CD4-positive, alpha-beta T cell treated with Interleukin-4 for 4 hours (primary cell): Measurements from ENCODE around the gene KRI1.
"Not testable (repeated sequence)": the region's sequence is repeated elsewhere in the genome, so short reads cannot be mapped to it uniquely, and the experiment has no call there.

Experiments
- DNase-seq: peaks from one replicate; pipeline ENCODE4 v3.0.0-alpha.2; 2020

KRI1 gene

DNA sequence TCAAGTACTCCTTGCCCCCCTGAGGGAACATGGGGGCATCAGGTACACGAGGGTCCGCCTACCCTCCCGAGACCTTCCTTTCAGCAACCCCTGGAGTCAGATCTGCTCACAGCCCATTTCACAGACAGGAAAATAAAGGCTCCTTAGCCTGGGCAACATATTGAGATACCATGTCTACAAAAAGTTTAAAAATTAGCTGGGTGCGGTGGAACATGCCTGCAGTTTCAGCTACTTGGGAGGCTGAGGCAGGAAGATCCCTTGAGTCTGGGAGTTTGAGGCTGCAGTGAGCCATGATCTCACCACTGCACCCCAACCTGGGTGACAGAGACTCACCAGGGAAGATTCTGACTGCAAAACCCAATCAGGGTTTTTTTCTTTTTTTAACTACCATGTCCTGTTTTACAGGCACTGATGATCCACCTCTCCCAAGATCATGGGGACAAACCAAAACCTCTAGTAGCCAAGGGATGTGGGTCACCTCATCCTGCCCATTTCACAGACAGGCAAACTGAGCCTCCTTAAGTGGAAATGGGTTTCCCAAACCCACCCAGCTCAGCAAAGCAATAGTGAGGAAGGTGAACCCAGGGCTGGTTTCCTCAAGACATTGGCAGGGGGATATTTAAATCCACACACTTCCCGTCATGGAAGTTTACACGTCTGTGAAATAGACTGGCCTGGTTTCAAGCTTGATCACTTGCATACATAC is 9.4 kb upstream of the KRI1 start:
- DNase-seq: no peak

DNA sequence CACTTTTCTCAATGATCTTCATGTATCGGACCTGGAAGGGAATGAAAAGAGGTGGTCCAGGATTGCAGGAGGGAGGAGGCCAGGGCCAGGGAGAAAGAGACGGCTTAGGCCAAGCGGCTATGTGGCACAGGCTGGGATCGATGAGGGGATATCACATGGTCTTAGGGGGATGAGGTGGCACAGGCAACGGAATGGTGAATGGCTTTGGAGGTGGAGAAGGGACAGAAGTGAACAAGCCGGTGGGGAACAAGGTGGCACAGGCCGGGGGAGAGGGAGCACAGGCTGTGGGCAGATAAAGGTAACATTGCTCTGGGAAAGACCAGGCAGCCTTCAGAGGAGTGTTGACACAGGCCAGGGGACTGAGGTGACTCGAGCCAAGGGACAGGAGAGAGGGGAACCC is 8.7 kb upstream of the KRI1 start:
- no peak for DNase-seq

DNA sequence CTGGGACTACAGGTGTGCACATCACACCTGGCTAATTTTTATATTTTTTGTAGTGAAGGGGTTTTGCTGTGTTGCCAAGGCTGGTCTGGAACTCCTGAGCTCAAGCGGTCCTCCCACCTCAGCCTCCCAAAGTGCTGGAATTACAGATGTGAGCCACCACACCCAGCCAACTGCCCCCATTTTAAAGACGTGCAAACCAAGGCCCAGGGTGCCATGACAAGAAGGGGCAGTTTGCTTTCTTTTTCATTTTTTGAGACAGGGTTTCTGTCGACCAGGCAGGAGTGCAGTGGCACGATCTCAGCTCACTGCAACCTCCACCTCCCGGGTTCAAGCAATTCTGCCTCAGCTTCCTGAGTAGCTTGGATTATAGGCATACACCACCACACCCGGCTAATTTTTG is 8.0 kb upstream of the KRI1 start:
- not testable (repeated sequence) for DNase-seq

DNA sequence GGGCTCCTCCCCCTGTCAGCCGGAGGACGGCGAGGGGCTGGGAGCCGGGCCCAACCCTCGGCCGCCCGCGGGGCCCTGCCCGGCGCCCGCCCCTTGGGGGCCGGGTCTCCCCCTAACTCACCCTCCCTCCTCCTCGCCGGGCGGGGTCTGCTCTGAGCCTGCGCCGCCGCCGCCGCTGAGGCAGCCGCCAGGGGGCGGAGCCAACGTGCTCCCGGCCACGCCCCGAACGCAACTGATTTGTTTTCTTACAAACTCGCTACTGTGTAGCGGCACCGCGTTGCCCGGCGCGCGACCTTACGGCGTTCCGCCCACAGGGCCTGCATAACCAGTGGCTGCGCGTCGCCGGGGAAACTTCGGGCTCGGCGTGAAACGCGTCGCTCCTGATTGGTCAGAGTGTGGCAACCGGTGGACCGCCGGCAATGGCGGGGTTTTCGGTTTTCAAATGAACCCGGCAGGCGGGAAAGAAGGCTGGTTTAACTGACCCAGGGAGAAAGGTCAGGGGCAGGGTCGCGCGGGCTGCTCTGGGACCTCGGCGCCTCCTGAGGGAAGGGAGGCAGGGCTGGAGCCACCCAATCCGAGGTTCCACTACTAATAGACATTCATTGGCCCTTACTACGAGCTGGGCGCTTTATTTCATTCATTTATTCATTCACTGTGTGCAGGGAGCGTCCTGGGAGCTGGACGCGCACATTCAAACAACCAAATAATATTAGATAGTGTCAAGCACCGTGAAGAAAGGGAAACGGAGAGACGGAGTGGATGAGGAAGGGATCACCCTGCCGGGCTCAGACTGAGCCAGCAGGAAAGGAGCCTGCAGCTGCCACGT is 3.2 kb upstream of the KRI1 start, which contains the start of gene CDKN2D:
Gene CDKN2D, minus strand, starts transcription at position 154 of the 826 bp plus-strand sequence. CDS start 326 bp downstream, outside the sequence.
- peak; percentile 100 for DNase-seq

DNA sequence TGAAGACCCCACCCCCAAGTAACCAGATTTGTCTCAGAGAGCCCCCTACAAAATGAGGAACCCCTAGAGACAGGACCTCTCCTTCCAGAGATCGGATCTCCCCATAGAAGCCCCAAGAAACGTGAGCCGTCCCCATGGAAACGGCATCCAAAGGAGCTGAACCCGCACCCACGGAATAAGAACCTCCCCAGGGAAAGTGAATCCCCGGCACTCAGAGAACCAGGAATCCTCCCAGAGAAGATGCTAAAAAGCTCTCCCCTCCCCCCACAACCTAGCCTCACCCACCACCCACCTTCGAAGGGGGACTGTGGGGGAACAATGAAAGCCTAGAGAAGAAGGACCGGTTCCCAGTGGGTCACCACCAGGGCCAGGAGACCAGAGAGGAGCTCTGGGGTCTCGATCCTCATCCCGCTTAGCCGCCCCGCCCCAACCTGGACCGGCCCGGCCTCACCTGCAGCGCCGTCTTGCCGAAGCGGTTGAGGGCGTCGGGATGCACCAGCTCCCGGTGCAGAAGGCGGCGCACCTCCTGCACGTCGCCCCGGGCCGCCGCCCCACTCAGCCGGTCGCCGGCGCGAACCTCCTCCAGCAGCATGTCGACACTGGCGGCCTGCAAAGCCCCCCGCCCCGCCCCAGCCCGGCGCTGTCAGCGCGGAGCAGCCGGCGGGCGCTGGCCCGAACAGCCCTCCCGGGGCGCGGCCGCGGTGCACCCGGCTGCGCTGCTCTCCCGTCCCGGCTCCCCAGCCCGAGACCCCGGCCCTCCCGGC is 2.4 kb upstream of the KRI1 start:
- peak; percentile 60 for DNase-seq

DNA sequence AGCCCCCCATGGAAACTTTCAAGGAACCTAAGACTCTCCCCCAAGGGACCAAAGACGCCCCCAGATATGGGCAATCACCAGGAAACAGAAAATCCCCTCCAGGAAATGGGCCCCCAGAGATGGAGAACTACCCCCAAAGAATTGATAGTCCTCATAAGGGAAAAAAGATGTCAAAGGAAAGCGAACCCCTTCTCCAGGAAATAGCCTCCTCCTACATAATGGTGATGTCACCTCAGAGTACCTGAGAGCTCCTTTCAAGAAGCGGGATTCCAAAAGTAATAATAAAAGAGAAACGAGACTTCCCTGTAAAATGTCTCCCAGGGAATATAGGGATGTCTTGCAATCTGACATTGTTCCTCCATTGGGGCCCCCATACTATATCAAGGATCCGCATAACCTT is 1.8 kb upstream of the KRI1 start:
- peak; percentile 24 for DNase-seq

DNA sequence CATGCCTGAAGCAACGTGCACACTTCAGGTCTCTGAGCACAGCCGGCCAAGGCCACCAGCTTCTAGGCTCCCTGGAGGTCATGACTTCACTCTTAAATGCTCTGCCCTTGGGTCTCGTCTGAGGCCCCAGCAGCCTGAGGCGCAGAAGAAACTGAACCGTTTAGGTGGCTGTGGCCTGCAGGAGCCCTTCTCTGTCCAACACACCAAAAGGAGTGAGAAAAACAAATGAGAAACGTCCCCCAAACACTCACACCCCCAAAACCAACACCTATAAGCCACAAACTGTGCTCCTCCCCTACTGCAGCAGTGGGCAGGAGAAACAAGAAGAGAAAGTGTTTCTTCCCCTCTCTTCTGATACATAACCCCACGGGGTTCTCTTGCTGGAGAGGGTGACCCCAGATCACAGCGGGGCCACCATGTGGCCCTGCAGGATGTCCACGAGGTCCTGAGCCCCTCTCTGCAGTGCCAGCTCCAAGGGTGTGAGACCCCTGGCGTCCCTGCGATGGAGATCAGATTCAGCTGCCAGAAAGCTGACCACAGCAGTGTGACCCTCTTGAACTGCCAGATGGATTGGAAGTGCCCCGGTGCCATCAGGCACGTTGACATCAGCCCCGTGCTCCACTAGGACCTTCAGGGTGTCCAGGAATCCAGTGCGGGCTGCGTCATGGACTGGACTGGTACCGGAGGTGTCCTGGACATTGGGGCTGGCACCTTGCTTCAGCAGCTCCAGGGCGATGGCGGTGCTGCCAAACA is 1.0 kb upstream of the KRI1 start:
- DNase-seq: peak; percentile 83

DNA sequence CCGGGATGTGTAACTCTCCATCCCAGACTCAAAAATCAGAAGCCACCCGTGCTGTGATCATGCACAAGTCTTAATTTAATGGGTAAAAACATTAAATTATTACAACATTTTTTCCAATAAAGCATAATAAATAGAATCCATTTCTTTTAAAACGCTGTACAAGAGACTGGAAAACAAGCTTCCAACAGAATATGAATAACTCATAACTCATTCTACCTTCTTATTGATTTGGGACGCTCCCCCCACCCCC is 523 bp upstream of the KRI1 start:
- no peak for DNase-seq

DNA sequence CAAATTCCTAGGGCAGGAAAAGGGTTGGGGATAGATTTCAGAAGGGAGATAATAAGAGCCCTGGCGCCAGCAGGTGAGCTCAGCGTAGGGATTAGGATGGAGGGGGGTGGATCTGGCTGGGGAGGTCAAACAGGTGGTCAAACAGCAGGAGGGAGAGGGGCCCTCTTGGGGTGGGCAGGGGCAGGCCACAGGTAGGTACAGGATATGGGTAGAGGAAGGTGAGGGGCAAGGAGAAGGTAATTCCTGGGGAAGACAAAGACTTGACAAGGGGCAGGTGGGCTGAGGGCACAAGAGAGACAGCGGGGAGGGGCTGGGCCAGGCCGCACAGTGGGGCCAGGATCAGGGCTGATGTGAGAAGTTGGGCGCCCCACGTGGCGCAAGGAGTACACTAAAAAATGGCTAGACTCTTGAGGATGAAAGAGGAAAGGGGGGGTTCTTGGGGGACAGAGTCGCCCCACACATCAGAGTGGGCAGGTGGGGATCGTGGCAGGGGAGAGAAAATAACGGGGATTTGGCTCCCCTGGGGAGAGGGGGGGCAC is 713 bp downstream of the KRI1 start:
- DNase-seq: peak; percentile 54

DNA sequence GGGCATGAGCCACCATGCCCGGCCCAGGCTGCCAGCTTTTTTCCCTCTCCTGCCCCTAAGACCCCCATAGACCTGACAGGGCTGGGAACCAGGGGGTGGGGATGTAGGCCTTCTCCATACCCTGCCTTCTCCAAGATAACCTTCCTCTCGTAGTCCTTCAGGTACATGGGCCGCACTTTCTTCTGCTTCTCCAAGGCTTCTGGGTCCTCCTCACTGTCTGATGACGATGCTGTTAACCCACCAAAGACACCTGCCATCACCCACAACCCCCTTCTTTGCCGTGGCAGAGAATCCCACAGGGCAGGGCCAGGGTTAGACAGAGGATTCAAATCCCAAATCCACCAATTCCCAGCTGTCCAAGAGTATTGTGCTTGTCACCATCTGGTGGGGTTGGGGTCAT is 3.2 kb downstream of the KRI1 start:
- no peak for DNase-seq

DNA sequence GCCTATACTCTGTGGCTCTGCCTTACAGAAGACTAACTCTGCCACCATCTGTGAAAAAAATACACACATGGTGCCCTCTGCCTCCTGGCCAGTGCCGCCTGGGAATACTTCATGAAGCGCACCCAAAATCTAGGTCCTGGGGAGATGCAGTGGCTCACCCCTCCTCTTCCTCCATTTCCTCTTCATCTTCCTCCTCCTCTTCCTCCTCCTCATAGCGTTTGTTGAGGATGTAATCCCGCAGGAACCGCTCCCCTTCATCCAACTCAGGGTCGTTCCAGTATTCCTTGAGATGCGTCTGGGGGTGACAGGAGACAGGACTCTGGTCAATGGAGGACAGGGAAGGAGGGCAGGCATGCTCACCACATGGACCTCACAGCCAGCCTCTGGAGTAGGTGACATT is 5.7 kb downstream of the KRI1 start:
- DNase-seq: no peak

DNA sequence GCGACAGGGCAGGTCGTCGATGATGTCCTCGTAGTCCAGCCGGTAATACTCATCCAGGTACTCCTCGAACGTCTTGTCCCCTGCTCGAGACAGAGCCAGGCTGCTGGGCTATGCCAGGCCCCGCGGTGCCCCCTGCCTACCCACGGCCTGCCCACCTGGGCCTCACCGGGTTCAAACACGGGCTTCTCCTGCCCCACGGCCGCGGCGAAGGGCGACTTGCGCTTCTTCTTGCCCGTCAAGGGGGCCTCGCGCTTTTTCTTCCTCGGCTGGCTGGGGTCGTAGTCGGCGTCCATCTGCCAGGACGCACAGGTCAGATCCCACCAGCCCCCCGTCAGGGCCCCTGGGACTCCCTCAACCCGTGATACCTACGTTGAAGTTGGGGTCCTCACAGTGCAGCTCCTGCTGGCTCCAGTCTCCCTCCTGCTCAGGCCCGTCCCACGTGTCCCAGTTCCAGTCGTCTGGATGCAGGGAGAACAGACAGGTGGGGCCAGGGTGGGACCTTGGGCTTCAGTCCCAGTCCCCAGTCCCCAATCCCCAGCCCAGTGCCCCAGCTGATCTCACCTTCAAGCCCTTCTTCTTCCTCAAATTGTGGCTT is 8.1 kb downstream of the KRI1 start:
- no peak for DNase-seq

DNA sequence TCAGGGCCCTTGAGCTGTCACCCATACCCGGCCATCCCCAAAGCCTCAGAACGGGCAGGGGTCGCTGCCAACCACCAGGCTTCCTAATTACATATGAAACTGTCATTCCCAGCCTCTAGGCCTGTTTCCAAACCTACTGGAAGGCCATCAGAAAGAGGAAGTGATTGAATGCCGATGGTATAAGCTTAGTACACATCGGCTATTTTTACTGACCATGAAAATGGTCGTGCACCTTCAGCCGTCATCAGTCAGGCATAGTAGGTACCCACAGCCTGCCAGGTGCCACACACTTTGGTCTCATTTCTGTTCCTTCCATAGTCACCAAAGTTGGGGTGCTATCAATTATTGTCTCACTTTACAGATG is 10.2 kb downstream of the KRI1 start:
- no peak for DNase-seq

DNA sequence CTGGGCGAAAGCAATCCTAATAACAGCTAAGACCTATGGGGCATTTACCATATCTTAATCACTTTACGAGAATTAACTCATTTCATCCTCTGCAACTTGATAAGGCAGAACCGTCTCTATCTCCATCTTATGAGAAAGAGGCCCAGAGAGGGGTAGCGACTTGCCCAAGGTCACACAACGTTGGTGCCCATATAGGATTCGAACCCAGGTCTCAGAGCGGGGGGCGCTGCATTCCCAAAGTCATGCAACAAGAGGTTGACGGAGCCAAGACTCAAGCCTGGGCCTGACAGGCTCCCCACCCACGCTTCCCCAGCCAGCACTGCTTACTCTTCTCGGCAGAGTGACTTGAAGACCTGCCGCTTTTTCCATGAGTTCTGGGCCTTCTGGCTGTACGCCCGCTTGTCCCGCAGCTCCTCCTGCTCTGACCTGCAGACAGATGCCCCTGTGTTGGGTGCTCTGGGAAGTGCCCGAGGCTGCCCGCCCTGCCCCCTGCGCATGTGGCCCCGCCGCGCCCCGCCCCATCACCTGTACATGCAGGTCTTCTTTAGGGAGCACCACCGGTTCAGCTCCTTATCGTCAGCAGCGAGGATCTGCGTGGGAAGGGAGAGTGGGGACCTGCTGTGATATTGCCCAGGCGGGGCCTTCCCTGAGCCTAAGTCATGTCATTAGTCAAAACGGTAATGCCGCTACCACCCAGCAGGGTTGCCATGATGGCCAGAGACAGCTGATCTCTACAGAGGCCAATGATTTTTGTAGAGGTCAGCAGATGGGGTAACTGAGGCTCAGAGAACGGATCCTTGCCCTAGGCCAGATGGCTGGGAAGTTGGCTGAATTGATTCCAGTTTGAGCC is 10.8 kb downstream of the KRI1 start:
- DNase-seq: no peak

DNA sequence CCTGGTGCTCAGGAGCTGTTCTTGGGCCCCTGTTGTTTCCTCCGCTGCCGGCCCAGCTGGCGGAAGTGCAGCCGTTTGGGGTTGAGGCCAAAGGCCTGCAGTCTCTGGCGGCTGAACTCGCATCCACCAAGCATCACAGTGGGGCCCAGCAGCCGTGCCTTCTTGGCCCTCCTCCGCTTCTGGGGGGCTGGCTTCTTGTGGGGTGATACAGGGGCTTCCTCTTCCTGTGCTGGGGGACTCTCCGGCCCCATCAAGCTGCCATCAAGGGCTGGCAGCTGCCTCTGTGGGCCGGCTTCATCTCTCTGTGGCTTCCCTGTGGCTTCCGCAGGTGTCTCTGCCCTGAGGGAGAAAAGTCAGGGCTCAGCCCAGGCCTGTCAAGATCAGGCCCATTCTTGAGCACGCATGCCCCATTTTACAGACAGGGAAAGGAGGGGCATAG is 11.8 kb downstream of the KRI1 start:
- DNase-seq: peak; percentile 71

DNA sequence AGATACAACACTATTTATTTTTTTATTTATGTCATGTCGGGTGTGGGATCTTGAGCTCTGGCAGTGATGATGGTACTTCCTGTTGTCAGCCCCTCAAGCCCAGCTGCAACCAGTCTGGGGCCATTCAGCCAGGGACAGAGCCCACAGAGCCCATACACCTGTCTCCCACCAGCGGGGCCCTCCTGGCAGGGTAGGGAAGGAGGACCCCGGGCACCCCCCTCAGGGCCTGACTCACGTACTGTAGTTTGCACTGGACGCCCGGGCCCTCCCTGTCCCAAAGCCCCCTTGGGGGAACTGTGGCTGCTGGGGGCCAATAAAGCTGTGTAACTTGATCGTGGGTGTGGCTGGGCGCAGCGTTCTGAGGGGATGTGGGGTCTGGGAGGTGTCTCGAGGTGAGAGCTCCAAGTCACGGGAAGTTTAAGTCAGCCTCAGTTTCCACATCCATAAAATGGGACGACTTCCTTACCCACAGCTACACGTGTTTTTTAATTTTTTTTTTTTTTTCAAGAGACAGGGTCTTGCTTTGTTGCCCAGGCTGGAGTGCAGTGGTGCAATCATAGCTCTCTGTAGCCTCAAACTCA is 12.6 kb downstream of the KRI1 start:
- DNase-seq: no peak

DNA sequence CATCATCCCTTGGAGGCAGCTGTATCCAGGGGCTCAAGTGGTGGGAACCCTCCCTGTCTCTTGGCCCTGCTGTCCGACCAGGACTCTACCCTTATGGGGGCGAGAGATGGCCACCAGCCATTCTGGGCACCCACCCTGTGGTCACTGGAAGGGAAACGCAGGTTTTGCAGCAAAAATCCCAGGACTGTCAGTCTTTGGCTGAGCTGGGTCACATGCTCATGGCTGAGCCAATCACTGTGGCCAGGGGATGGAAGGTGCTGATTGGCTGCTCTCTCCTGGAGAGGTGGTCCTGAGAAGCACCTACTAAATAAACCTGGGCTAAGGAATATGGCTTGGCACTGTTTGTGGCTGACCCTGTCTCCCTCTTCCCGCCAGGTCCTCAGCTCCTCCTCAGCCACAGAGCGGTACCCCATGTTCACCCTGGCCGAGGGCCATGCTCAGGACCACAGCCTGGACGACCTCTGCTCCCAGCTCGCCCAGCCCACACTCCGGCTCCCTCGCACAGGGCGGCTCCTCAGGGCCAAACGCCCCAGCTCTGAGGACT is 13.2 kb downstream of the KRI1 start:
- DNase-seq: no peak

DNA sequence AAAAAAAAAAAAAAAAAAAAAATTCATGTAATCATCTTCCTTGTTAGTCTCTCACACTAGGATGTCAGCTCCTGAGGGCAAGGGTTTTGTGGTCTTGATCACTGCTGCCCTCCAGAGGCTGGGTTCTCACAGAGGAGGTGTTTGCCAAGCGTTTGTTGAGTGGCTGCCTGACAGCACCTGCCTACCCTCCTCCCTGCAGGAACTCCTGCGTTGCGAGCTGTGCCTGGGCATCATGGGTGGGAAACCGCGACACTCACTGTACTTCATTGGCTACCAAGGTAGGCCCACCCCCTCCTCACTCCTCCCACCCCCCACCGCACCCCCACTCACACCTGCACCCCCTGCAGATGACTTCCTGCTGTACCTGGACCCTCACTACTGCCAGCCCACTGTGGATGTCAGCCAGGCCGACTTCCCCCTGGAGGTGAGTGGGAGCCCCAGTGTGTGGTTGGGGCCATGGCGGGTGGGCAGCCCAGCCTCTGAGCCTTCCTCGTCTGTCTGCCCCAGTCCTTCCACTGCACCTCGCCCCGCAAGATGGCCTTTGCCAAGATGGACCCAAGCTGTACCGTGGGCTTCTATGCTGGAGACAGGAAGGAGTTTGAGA is 14.0 kb downstream of the KRI1 start:
- DNase-seq: peak; percentile 56

DNA sequence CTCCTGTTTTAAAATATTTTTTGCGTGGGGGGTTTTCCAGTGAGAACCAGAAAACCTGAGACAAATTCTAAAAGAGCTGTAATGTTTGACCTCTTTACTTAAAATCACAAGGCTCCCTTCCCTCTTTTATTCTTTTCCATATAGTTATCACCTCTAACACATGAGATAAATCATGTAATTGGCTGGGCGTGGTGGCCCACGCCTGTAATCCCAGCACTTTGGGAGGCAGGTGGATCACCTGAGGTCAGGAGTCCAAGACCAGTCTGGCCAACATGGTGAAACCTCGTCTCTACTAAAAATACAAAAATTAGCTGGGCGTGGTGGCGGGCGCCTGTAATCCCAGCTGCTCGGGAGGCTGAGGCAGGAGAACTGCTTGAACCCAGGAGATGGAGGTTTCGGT is 14.8 kb downstream of the KRI1 start:
- not testable (repeated sequence) for DNase-seq

DNA sequence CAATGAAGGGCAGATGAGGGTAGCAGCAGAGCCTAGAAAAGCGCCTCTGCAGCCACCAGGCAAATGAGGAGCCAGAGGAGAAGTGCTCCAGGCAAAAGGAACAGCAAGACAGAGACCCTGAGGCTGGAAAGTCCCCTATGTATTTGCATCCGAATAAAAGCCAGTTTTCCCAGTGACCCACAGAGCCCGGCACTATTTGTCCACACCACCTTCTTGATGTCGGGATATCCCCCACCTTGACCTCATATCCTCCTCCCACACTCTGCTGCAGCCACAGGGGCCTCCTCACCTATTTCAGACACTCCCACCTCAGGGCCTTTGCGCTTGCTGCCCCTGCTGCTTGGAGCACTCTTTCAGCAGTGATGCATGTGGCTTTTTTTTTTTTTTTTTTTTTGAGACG is 15.5 kb downstream of the KRI1 start:
- DNase-seq: no peak
